SK-N-SH treated with all-trans-retinoic acid at 6 μM for 48 hours (cell line): ENCODE measurements around the gene PSMC1.

ENCODE experiments used
- ARNTL ChIP-seq: fragments of 450-650 bp; formaldehyde crosslinking; IDR thresholded peaks from 2 replicates; pipeline ENCODE4 v1.5.0; 2020; ENCODE audit warnings: low read depth, mild to moderate bottlenecking, moderate library complexity, borderline replicate concordance
- CSDC2 ChIP-seq: fragments of 250-450 bp; sonication (Bioruptor Pico); IDR thresholded peaks from 2 replicates; pipeline ENCODE4 v1.5.0; 2020; ENCODE audit warnings: mild to moderate bottlenecking, moderate library complexity
- CSRNP3 ChIP-seq: fragments of 250-450 bp; sonication (Bioruptor Pico); IDR thresholded peaks from 2 replicates; pipeline ENCODE4 v1.5.1; 2021; ENCODE audit warnings: mild to moderate bottlenecking, moderate library complexity
- ESRRG ChIP-seq: fragments of 250-450 bp; sonication (Bioruptor Pico); IDR thresholded peaks from 2 replicates; pipeline ENCODE4 v1.6.1; 2021; ENCODE audit warnings: mild to moderate bottlenecking
- ISL1 ChIP-seq: fragments of 250-450 bp; sonication (Bioruptor Pico); IDR thresholded peaks from 2 replicates; pipeline ENCODE4 v2.1.2; 2022; ENCODE audit warnings: mild to moderate bottlenecking, moderate library complexity
- PATZ1 ChIP-seq: fragments of 250-450 bp; sonication (Bioruptor Pico); IDR thresholded peaks from 2 replicates; pipeline ENCODE4 v1.8.0; 2020; ENCODE audit warnings: mild to moderate bottlenecking, moderate library complexity, borderline replicate concordance
- PPARA ChIP-seq: fragments of 250-450 bp; sonication (Bioruptor Pico); IDR thresholded peaks from 2 replicates; pipeline ENCODE4 v1.5.0; 2020; ENCODE audit warnings: mild to moderate bottlenecking, borderline replicate concordance
- TCF4 ChIP-seq: fragments of 250-450 bp; sonication (Bioruptor Pico); IDR thresholded peaks from 2 replicates; pipeline ENCODE4 v1.8.0; 2021; ENCODE audit warnings: mild to moderate bottlenecking, moderate library complexity, borderline replicate concordance
- TOX ChIP-seq: fragments of 250-450 bp; sonication (Bioruptor Pico); IDR thresholded peaks from 2 replicates; pipeline ENCODE4 v1.8.0; 2021; ENCODE audit warnings: mild to moderate bottlenecking, moderate library complexity, borderline replicate concordance
- TSHZ2 ChIP-seq: fragments of 250-450 bp; sonication (Bioruptor Pico); IDR thresholded peaks from 2 replicates; pipeline ENCODE4 v1.5.0; 2020; ENCODE audit warnings: mild to moderate bottlenecking, moderate library complexity
- ZC3H10 ChIP-seq: fragments of 250-450 bp; sonication (Bioruptor Pico); IDR thresholded peaks from 2 replicates; pipeline ENCODE4 v1.5.1; 2021; ENCODE audit warnings: mild to moderate bottlenecking, moderate library complexity
- ZFP3 ChIP-seq: fragments of 250-450 bp; sonication (Bioruptor Pico); IDR thresholded peaks from 2 replicates; pipeline ENCODE4 v1.5.0; 2020; ENCODE audit warnings: mild to moderate bottlenecking, moderate library complexity
- ZFP30 ChIP-seq: fragments of 450-650 bp; formaldehyde crosslinking; IDR thresholded peaks from 2 replicates; pipeline ENCODE4 v1.5.0; 2022; ENCODE audit warnings: mild to moderate bottlenecking, moderate library complexity

- TF ChIP-seq ZFP3 (CRISPR knock-in tag) (no peak), TCF4 (no peak), ISL1 (no peak), ESRRG (CRISPR knock-in tag) (no peak), PPARA (CRISPR knock-in tag) (no peak), ARNTL (CRISPR knock-in tag) (no peak), TOX (CRISPR knock-in tag) (no peak), ZFP30 (CRISPR knock-in tag) (no peak), PATZ1 (CRISPR knock-in tag) (no peak), TSHZ2 (no peak), CSRNP3 (CRISPR knock-in tag) (no peak), ZC3H10 (CRISPR knock-in tag) (no peak), CSDC2 (CRISPR knock-in tag) (no peak)
Observed at GRCh38 chr14:90319173-90319572, 62.8 kb downstream of the PSMC1 start.
